H9 (cell line): ENCODE measurements around the gene DNAJB6. TPM values are rescaled to one million over a fixed set of nuclear protein-coding genes. Genes with fewer than 3 reads are reported as not detected.

ENCODE experiments used
- DNase-seq: peaks from one replicate; pipeline ENCODE4 v3.0.0-alpha.2; 2017
- H2AFZ ChIP-seq: one replicate; pipeline ENCODE4 v1.6.1; 2013; ENCODE audit warnings: mild to moderate bottlenecking, low read length, control low read depth, moderate library complexity
- H2AK5ac ChIP-seq: 2 replicates; pipeline ENCODE4 v1.6.1; 2013; ENCODE audit warnings: low read length, control low read depth, mixed read lengths; ENCODE audit not compliant: insufficient read length
- H2BK120ac ChIP-seq: one replicate; pipeline ENCODE4 v1.6.1; 2013; ENCODE audit warnings: low read depth, mild to moderate bottlenecking, low read length, control low read depth, inconsistent platforms; ENCODE audit not compliant: poor library complexity, severe bottlenecking
- H2BK12ac ChIP-seq: 2 replicates; pipeline ENCODE4 v1.6.1; 2013; ENCODE audit warnings: low read length, control low read depth, mixed read lengths, low read depth; ENCODE audit not compliant: insufficient read length
- H2BK15ac ChIP-seq: 2 replicates; pipeline ENCODE4 v1.6.1; 2013; ENCODE audit warnings: low read depth, low read length, control low read depth
- H2BK20ac ChIP-seq: one replicate; pipeline ENCODE4 v1.6.1; 2013; ENCODE audit warnings: low read depth, mild to moderate bottlenecking, low read length, control low read depth, inconsistent platforms; ENCODE audit not compliant: poor library complexity, severe bottlenecking
- H2BK5ac ChIP-seq: 2 replicates; pipeline ENCODE4 v1.6.1; 2013; ENCODE audit warnings: low read length, control low read depth, mixed read lengths; ENCODE audit not compliant: insufficient read length
- H3K14ac ChIP-seq: 2 replicates; pipeline ENCODE4 v1.6.1; 2013; ENCODE audit warnings: low read length, control low read depth; ENCODE audit not compliant: insufficient read depth
- H3K18ac ChIP-seq: 2 replicates; pipeline ENCODE4 v1.6.1; 2013; ENCODE audit warnings: low read depth, mild to moderate bottlenecking, mixed read lengths, low read length, control low read depth; ENCODE audit not compliant: insufficient read length
- H3K23ac ChIP-seq: 2 replicates; pipeline ENCODE4 v1.6.1; 2013; ENCODE audit warnings: low read length, control low read depth, mixed read lengths, low read depth; ENCODE audit not compliant: insufficient read length
- H3K23me2 ChIP-seq: 2 replicates; pipeline ENCODE4 v1.6.1; 2013; ENCODE audit warnings: low read depth, mild to moderate bottlenecking, mixed read lengths, low read length, control low read depth; ENCODE audit not compliant: insufficient read length, poor library complexity, severe bottlenecking
- H3K27ac ChIP-seq: 2 replicates; pipeline ENCODE4 v1.5.1; 2013; ENCODE audit warnings: low read length, control low read depth, mixed read lengths, low read depth; ENCODE audit not compliant: insufficient read length
- H3K27me3 ChIP-seq: 2 replicates; pipeline ENCODE4 v1.6.1; 2013; ENCODE audit warnings: low read length, control low read depth, inconsistent platforms; ENCODE audit not compliant: insufficient read depth
- H3K4ac ChIP-seq: 2 replicates; pipeline ENCODE4 v1.6.1; 2013; ENCODE audit warnings: low read depth, mild to moderate bottlenecking, control low read depth, inconsistent platforms, low read length, moderate library complexity
- H3K4me1 ChIP-seq: 2 replicates; pipeline ENCODE4 v1.6.1; 2013; ENCODE audit warnings: low read length, control low read depth, inconsistent platforms; ENCODE audit not compliant: insufficient read depth
- H3K4me2 ChIP-seq: 2 replicates; pipeline ENCODE4 v1.6.1; 2013; ENCODE audit warnings: low read length, control low read depth, mixed read lengths; ENCODE audit not compliant: insufficient read length, insufficient read depth
- H3K56ac ChIP-seq: 2 replicates; pipeline ENCODE4 v1.6.1; 2013; ENCODE audit warnings: low read depth, mild to moderate bottlenecking, mixed read lengths, low read length, control low read depth; ENCODE audit not compliant: insufficient read length
- H3K79me1 ChIP-seq: 2 replicates; pipeline ENCODE4 v1.6.1; 2013; ENCODE audit warnings: low read depth, mild to moderate bottlenecking, moderate library complexity, low read length, control low read depth, inconsistent platforms; ENCODE audit not compliant: insufficient read depth, poor library complexity, severe bottlenecking
- H3K79me2 ChIP-seq: 2 replicates; pipeline ENCODE4 v1.6.1; 2013; ENCODE audit warnings: low read length, control low read depth, inconsistent platforms; ENCODE audit not compliant: insufficient read depth
- H3K9ac ChIP-seq: 2 replicates; pipeline ENCODE4 v1.6.1; 2013; ENCODE audit warnings: low read length, control low read depth, mixed read lengths; ENCODE audit not compliant: insufficient read length; ENCODE audit errors: extremely low read depth
- H3K9me3 ChIP-seq: one replicate; pipeline ENCODE4 v1.6.1; 2013; ENCODE audit warnings: low read depth, low read length, inconsistent platforms; ENCODE audit not compliant: control insufficient read depth
- H3T11ph ChIP-seq: one replicate; pipeline ENCODE4 v1.6.1; 2013; ENCODE audit warnings: mild to moderate bottlenecking, low read length, control low read depth, inconsistent platforms
- H4K20me1 ChIP-seq: one replicate; pipeline ENCODE4 v1.6.1; 2013; ENCODE audit not compliant: control insufficient read depth, insufficient read length, insufficient read depth
- H4K5ac ChIP-seq: 2 replicates; pipeline ENCODE4 v1.6.1; 2013; ENCODE audit warnings: low read depth, mild to moderate bottlenecking, mixed read lengths, low read length, control low read depth; ENCODE audit not compliant: insufficient read length
- H4K8ac ChIP-seq: replicated peaks from 2 replicates; pipeline ENCODE4 v1.6.1; 2013; ENCODE audit warnings: low read length, control low read depth, mixed read lengths, low read depth; ENCODE audit not compliant: insufficient read length
- H4K91ac ChIP-seq: 2 replicates; pipeline ENCODE4 v1.6.1; 2013; ENCODE audit warnings: low read depth, mild to moderate bottlenecking, moderate library complexity, mixed read lengths, low read length, control low read depth; ENCODE audit not compliant: insufficient read length
- H3K27ac Mint-ChIP-seq, 3 experiments: 2 replicates in 2 of 3; 3 replicates in 1 of 3; pipeline ENCODE4 v1.8.0; 2020 to 2021; ENCODE audit warnings: mixed read lengths in 3 of 3, mild to moderate bottlenecking in 1 of 3, moderate library complexity in 1 of 3
- H3K27me3 Mint-ChIP-seq: 2 replicates; pipeline ENCODE4 v1.8.0; 2021; ENCODE audit warnings: low read depth, mild to moderate bottlenecking, moderate library complexity, mixed read lengths
- H3K36me3 Mint-ChIP-seq, 3 experiments: 2 replicates in 2 of 3; 3 replicates in 1 of 3; pipeline ENCODE4 v1.8.0; 2020 to 2021; ENCODE audit warnings: low read depth in 3 of 3, mixed read lengths in 3 of 3; ENCODE audit not compliant: insufficient read depth in 1 of 3
- H3K4me1 Mint-ChIP-seq, 2 experiments: 2 replicates each; pipeline ENCODE4 v1.8.0; 2020; ENCODE audit warnings: mixed read lengths in 2 of 2
- H3K4me3 Mint-ChIP-seq, 2 experiments: 2 replicates in 1 of 2; 3 replicates in 1 of 2; pipeline ENCODE4 v1.8.0; 2020 to 2021; ENCODE audit warnings: mild to moderate bottlenecking in 2 of 2, mixed read lengths in 2 of 2, moderate library complexity in 1 of 2
- H3K9me3 Mint-ChIP-seq, 2 experiments: 2 replicates in 1 of 2; 3 replicates in 1 of 2; pipeline ENCODE4 v1.8.0; 2020; ENCODE audit warnings: mild to moderate bottlenecking in 2 of 2, mixed read lengths in 2 of 2, moderate library complexity in 1 of 2
- WGBS: extraction: QIAGEN DNeasy Blood & Tissue Kit; methylation state at CpG from one replicate; pipeline ENCODE4 v1.1.7; 2013; ENCODE audit warnings: missing lambda C conversion rate, low lambda C conversion rate, mixed read lengths; ENCODE audit not compliant: insufficient read length; ENCODE audit errors: extremely low coverage; 5-methylcytosine and 5-hydroxymethylcytosine counted together
- total RNA-seq: library from RNA; stranded (reverse); gene quantifications from 2 replicates; pipeline ENCODE4 v1.2.1, GENCODE V29; 2021
- TF ChIP-seq, protein P1 (sequence below): fragments of 200-600 bp; sonication (generic); conservative IDR thresholded peaks from 3 replicates; pipeline ENCODE4 v1.8.0; 2021; ENCODE audit warnings: antibody characterized with exemption, mild to moderate bottlenecking

DNAJB6 gene
- total RNA-seq, 1 experiment from 2014 or later = 215 TPM

DNA sequence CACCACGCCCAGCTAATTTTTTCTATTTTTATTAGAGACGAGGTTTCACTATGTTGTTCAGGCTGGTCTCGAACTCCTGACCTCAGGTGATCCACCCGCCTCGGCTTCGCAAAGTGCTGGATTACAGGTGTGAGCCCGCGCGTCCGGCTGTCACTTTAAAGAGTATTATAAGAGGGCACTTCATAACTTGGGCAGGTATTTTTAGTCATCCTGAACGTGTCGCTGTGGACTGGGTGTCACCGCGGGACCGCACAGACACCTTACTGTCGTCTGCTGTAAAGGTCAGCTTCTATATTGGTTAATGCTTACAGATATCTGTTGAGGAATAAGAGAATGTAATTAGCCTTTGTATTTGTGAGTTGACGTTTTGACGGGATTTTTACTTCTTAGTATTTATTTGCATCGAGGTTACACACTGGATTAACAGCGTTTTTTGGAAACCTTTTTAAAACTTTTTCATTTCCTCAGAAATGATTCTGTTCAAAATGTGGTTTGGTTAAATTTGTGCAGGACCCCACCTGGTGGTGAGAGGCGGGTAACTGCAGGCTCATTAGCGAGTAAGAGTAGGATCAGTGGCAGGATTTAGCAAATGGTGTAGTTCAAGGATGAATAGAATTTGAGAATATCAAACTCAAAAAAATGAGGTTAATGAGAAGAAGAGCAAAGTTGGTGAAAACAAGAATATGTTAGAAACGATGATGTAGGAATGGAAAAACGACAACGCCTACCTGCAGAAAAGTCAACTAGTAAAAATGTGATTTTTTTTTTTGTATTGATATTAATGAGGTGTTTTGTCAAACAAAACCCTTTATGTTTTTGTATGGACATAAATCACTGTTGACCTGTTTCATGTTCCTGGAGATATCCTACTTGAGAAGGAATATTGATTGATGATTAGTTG is 3.2 kb downstream of the DNAJB6 start:
- H3K27me3 ChIP-seq = no peaks in the 10 kb centered on the region
- no peak overlapping the region for H2BK15ac ChIP-seq
- Mint-ChIP-seq H3K27ac (peak overlapping the region in 2 of 3 experiments; percentile 84 to 94; a peak in 5 of 7 replicates), H3K4me3 (peak overlapping the region; percentile 77 to 86), H3K27me3 (no peaks in the 10 kb centered on the region; the same call in none of the 2 replicates), H3K9me3 (no peaks in the 10 kb centered on the region), H3K36me3 (peaks cover 23 to 43% (median 25%) of the 10 kb centered on the region in 3 experiments), H3K4me1 (peaks cover 40 to 61% of the 10 kb centered on the region in 2 experiments)
- H2BK20ac ChIP-seq = no peak overlapping the region
- no peak overlapping the region for H4K8ac ChIP-seq
- H3K27ac ChIP-seq = no peak overlapping the region
- H3K4me1 ChIP-seq = no peaks in the 10 kb centered on the region; the same call in 1 of the 2 replicates
- no peaks in the 10 kb centered on the region for H4K20me1 ChIP-seq
- no peak overlapping the region for H3K14ac ChIP-seq
- H3K4me2 ChIP-seq = peak overlapping the region; percentile 42
- no peak overlapping the region for H4K91ac ChIP-seq
- no peak overlapping the region for H2BK5ac ChIP-seq
- no peak overlapping the region for H3T11ph ChIP-seq
- H2AFZ ChIP-seq = no peak overlapping the region
- H3K4ac ChIP-seq = no peak overlapping the region
- H2BK120ac ChIP-seq = no peak overlapping the region
- no peak overlapping the region for H2AK5ac ChIP-seq
- peaks cover 67% of the 10 kb centered on the region for H3K79me2 ChIP-seq
- H3K79me1 ChIP-seq = no peaks in the 10 kb centered on the region
- H3K23me2 ChIP-seq = peaks cover 11% of the 10 kb centered on the region
- TF ChIP-seq, protein P1, sequence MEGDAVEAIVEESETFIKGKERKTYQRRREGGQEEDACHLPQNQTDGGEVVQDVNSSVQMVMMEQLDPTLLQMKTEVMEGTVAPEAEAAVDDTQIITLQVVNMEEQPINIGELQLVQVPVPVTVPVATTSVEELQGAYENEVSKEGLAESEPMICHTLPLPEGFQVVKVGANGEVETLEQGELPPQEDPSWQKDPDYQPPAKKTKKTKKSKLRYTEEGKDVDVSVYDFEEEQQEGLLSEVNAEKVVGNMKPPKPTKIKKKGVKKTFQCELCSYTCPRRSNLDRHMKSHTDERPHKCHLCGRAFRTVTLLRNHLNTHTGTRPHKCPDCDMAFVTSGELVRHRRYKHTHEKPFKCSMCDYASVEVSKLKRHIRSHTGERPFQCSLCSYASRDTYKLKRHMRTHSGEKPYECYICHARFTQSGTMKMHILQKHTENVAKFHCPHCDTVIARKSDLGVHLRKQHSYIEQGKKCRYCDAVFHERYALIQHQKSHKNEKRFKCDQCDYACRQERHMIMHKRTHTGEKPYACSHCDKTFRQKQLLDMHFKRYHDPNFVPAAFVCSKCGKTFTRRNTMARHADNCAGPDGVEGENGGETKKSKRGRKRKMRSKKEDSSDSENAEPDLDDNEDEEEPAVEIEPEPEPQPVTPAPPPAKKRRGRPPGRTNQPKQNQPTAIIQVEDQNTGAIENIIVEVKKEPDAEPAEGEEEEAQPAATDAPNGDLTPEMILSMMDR = peak; percentile 92
- no peak overlapping the region for H2BK12ac ChIP-seq
- no peak overlapping the region for H3K18ac ChIP-seq
- no CpG with 5 or more reads among the region's 25 CpGs for WGBS
- DNase-seq = no peak
- H4K5ac ChIP-seq = no peak overlapping the region
- H3K9me3 ChIP-seq = no peaks in the 10 kb centered on the region
- no peak overlapping the region for H3K56ac ChIP-seq
- H3K23ac ChIP-seq = no peak overlapping the region
- H3K9ac ChIP-seq = no peak overlapping the region
